ENCODE measurements around the gene ITPR1.

ITPR1 gene

GRCh38 chr3:4814305-4814903 is 321.3 kb downstream of the ITPR1 start:
- DNase-seq (ENCODE audit: low spot score) = no peak

- no peak for DNase-seq (ENCODE audit: low spot score)
Measured at GRCh38 chr3:4814904-4815574, 321.9 kb downstream of the ITPR1 start.

DNA sequence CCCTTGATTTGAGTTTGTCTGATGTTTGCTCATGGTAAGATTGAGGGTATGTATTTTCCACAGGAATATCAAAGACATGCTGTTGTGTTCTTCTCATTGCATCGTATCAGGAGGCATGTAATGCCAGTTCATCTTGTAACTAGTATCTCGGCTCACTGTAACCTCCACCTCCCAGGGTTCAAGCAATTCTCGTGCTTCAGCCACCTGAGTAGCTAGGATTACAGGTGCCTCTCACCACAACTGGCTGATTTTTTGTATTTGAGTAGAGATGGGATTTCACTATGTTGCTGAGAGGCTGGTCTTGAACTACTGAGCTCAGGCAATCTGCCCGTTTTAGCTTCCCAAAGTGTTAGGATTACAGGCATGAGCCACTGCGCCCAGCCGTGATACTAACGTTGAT is 323.2 kb downstream of the ITPR1 start:
- DNase-seq (ENCODE audit: low spot score) = no peak

DNA sequence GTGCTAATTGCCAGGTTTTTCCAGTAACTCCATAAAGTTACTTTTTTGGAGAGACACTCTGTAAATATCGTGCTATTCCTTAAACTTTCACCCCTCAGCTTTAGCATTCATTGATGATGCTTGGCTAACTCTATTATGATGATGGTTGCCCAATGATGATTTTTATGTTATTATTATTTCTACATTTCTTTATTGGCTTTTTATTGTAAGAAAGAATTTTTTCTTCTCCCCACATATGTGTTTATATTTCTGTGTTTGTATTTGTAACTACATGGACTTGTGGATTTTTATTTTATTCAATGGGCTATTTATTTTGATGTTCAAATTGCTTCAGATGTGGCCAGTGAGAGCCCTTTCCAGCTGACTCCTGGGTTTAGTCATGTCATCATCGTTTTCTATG is 323.6 kb downstream of the ITPR1 start:
- DNase-seq (ENCODE audit: low spot score) = no peak

DNA sequence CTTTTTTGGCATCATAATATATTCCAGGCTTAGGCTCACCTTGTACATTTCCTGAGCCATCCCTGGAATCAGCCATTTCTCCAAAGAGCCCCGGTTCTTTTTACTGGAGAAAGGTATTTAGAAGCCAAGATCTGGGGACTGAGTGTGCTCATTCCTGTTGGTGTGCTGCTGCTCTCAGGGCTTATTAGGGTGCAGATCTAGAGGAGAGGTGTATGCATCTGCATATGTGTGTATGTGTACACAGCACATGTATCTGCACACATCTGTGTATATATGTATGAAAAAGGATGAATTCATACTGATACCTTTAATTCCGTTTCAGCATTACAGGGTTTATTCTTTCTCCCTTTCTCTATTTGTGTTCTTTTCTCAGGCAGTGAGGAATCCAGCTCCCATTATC is 324.0 kb downstream of the ITPR1 start:
- no peak for DNase-seq (ENCODE audit: low spot score)

GRCh38 chr3:4818164-4818563 is 325.0 kb downstream of the ITPR1 start:
- DNase-seq (ENCODE audit: low spot score) = no peak

DNA sequence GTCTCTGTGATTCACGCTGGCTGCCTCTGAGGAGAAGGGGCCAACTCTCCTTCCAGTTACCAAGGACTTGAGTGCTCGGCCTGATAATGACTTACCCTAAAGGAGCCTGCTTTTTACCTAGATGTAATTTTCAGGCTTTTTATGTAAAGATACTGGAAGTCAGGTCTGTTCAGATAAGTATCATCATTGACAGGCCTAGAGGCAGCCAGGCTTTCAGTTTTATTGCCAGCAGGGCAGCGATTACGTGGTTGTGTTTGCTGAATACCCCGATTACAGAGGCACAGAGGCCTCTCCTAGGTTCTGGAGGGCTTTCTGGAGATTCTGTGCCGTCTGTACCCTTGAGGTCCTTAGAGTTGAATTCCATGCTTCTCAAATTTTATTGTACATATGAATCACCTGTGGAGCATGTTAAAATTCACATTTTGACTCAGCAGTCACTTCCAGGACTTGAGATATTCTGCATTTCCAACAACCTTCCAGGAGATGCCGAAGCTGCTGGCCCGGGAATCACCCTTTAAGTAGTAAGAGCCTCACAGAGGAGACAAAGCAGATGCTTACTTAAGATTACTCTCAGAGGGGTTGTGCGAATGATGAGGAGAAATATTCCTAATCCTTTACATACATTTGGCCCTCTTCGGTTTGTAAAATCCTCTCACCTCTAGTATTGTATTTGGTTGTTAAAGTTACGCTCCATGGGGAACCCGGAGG is 326.0 kb downstream of the ITPR1 start:
- DNase-seq (ENCODE audit: low spot score) = no peak

- DNase-seq (ENCODE audit: low spot score) = no peak
Measured at GRCh38 chr3:4819746-4820145, 326.6 kb downstream of the ITPR1 start.

DNA sequence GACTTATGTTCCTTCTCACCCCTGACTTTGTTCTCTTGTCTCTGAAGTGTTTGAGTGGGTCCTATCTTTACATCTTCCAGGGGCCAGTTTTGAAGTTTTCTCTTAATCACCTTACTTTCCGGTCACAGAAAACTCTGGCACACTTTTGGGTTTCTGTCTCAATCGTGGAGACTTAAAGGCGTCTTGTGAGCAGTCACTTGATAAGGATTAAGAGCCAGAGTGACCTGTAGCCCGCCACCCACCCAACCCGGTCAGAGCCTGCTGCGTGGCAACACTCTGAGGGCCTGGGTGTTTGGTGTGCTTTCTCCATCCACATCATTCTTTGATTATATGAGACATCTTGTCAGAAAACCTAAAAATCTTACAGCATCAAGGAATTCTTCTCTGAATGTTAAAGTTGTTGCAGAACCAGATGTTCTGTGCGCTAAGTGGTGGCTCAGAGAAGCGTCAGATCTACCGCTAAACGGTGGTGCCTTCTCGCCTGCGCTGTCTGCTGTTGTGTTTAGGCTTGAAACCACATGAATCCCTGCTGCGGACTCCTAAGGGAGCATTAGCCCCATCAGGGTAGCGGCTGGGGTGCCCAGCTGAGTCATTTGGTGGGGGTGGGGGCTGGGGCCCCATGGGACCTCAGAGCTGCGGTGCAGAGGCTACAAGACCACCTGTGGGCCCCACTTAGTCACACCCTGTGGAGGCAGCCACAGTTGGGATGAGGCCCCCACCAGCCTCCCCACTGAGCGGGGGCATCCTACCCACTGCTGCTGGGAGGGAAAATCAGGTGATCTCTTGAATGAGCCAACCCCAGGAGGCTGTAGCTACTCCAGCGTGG is 327.4 kb downstream of the ITPR1 start:
- no peak for DNase-seq (ENCODE audit: low spot score)

DNA sequence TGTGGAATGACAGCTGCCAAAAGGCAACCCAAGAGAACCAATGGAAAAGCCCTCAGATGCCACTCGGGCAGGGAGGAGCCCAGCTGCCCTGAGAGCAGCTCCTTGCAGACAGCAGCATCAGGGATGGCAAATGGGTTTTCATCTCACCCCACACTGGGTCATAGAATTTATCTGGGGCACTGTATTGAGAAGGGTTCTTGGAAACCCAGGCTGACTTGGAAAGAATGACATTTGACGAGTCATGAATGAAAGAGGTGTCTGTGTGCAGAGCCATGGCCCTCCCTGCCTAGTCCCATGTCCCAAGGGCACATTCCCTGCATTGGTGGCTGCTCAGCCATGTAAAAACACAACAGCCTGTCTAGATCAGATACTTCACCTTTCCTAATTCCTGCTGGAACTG is 328.2 kb downstream of the ITPR1 start:
- no peak for DNase-seq (ENCODE audit: low spot score)

GRCh38 chr3:4821975-4822374 is 328.8 kb downstream of the ITPR1 start:
- no peak for DNase-seq (ENCODE audit: low spot score)

DNA sequence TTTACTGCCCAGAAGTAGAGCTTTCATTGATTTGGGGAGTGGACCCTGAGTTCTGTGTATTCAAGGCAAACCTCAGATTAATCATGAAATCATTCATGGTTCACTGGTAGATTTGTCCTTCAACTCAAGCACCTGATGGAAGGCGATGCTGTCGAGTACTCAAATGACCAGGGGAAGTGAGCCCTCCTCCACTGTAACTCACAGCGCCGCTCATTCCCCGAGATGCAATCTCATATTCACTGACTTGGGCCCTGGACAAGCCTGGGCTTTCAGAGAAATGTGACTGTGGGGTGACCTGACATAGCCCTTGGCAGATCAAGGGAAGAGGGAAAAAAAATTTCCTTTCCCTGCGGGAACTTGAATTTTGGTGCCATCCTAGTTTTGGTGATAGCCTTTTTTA is 329.4 kb downstream of the ITPR1 start:
- DNase-seq (ENCODE audit: low spot score) = no peak

GRCh38 chr3:4823385-4823784 is 330.2 kb downstream of the ITPR1 start:
- DNase-seq (ENCODE audit: low spot score) = no peak

- DNase-seq (ENCODE audit: low spot score) = no peak
Measured at GRCh38 chr3:4823986-4824925, 331.1 kb downstream of the ITPR1 start.

DNA sequence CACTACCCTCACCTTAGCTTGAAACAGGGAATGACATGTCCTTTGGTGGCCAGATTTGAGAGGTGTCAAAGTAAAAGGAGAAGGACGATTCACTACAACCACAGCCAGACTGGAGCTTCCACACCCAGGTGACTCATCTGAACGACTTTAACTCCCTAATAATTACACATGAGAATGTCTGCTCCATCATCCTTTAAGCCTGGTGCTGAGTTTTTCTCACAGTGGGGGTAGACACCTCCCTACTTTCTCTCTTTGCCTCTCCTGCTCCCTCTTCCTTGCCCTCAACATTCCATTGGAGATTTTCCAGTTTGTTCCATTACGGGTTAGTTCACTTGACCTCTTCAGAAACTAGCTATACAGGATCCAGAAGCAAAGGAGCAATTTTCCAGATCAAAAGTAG is 331.8 kb downstream of the ITPR1 start:
- no peak for DNase-seq (ENCODE audit: low spot score)

DNA sequence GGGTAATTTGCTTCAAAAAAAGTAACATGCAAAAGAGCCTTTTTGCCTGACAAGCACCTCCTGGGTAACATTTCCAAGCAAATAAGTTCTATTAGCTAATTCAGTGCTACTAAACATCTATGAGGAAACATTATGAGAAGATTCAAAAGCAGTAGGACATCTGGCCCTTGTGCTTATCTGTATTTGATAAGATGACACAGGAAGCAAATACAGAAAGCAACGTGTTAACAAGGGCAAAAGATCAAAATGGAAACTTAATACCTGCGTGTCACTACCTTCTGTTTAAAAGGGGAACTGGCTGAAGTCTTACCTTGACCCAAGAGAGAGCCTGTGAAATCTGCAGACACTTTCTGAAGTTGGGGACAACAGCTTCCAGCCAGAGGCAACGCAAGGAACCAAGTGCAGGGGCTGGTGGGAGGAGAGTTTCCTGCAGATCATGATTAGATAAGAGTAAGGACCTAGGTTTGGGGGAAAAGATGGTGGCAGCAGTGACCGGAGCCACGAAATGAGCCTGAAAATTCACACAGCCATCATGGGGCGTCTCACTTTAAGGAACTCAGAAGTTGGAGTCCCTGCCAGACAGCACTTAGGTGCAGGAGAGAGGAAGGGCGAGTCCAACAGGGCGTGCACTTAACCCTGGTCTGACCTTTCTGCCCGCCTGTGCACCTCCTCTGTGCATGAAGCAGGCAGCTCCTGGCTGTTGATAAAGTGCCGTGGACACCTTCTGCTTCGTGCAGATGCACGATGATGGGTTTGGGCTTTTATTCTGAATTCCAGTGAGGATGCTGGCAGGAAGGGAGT is 332.5 kb downstream of the ITPR1 start:
- DNase-seq (ENCODE audit: low spot score) = no peak

GRCh38 chr3:4826237-4827100 is 333.3 kb downstream of the ITPR1 start:
- DNase-seq (ENCODE audit: low spot score) = no peak

DNA sequence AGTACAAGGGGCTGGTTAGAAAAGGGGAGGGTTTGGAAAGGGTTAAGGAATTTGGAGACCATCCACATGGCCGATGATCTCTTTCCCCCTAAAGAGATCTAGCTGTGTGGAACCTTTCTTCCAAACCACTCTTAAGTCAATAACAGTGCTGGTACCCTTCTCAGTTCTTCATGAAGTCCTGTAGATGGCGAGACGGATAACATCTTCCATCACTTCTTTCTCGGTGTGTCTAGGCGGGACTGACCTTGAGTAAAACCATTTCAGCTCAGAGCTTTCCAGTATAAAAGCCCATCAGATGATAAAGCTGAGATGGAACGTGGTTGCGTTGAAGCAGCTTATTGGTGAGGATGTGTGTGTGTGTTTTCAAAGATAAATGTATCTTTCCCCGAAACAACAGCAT is 334.6 kb downstream of the ITPR1 start:
- DNase-seq (ENCODE audit: low spot score) = no peak

- no peak for DNase-seq (ENCODE audit: low spot score)
Measured at GRCh38 chr3:4828279-4829030, 335.3 kb downstream of the ITPR1 start.

Data from NAMALWA (cell line).